Body of pancreas (tissue), 4 donors: ENCODE results near the gene TIMM17A.

Experiments
- CTCF ChIP-seq, 7 experiments: fragments of 450-650 bp in 4 of 7; fragments of 200-600 bp in 3 of 7; sonication (generic) in 3 of 7; IDR thresholded peaks; one replicate each; pipeline ENCODE4 v1.5.1; 2016 to 2019; ENCODE audit warnings: antibody characterized with exemption in 7 of 7
- POLR2A ChIP-seq, 3 donors: fragments of 450-650 bp; IDR thresholded peaks; one replicate each; pipeline ENCODE4 v1.6.1; 2016; ENCODE audit warnings: antibody characterized with exemption in 3 of 3, mild to moderate bottlenecking in 2 of 3

GRCh38 chr1:201921952-201922558, 33.2 kb upstream of the TIMM17A start:
- TF ChIP-seq CTCF (IDR thresholded peaks at IDR 0.05) (no peak), POLR2A (IDR thresholded peaks at IDR 0.05) (no peak)
